ENCODE data around the gene RBM25.
"Not testable (repeated sequence)": the region's sequence is repeated elsewhere in the genome, so short reads cannot be mapped to it uniquely, and the experiment has no call there.

Gene RBM25

GRCh38 chr14:73058224-73058921 is at the start of gene RBM25:
Gene RBM25 (plus strand): TSS chr14:73058534. CDS start chr14:73071642, 13,108 bp downstream.
- DNase-seq, result peak; percentile 99

- not testable (repeated sequence) for DNase-seq
These were observed 47.1 kb upstream of the RBM25 start for GRCh38 chr14:73011189-73011588.

GRCh38 chr14:73014105-73014504 is 44.2 kb upstream of the RBM25 start:
- DNase-seq, result peak; percentile 42

GRCh38 chr14:73015552-73015951 is 42.8 kb upstream of the RBM25 start:
- not testable (repeated sequence) for DNase-seq

- not testable (repeated sequence) for DNase-seq
These were observed 42.3 kb upstream of the RBM25 start for GRCh38 chr14:73016011-73016410.

GRCh38 chr14:73022051-73022450 is 36.3 kb upstream of the RBM25 start:
- DNase-seq, result no peak

- DNase-seq, result peak; percentile 8
These were observed 32.8 kb upstream of the RBM25 start for GRCh38 chr14:73025544-73025943.

- no peak for DNase-seq
These were observed 32.0 kb upstream of the RBM25 start for GRCh38 chr14:73026243-73026844.

GRCh38 chr14:73026845-73027542 is 31.3 kb upstream of the RBM25 start, which contains the start of gene ZFYVE1:
Gene ZFYVE1 (minus strand): TSS chr14:73027106. CDS start chr14:73024508, 2,598 bp downstream.
- DNase-seq, result peak; percentile 99

GRCh38 chr14:73027546-73027945 is 30.8 kb upstream of the RBM25 start:
- no peak for DNase-seq

GRCh38 chr14:73027984-73028383 is 30.4 kb upstream of the RBM25 start:
- DNase-seq, result no peak

GRCh38 chr14:73036706-73037450 is 21.5 kb upstream of the RBM25 start:
- DNase-seq, result peak; percentile 33

- no peak for DNase-seq
These were observed 10.5 kb upstream of the RBM25 start for GRCh38 chr14:73047808-73048207.

GRCh38 chr14:73049428-73049827 is 8.9 kb upstream of the RBM25 start:
- DNase-seq, result no peak

GRCh38 chr14:73055251-73055650 is 3.1 kb upstream of the RBM25 start:
- DNase-seq, result no peak

GRCh38 chr14:73057944-73058223 is 450 bp upstream of the RBM25 start:
- no peak for DNase-seq

- DNase-seq, result peak; percentile 52
These were observed 764 bp downstream of the RBM25 start for GRCh38 chr14:73058922-73059673.

- DNase-seq, result no peak
These were observed 11.3 kb downstream of the RBM25 start for GRCh38 chr14:73069585-73069984.

- no peak for DNase-seq
These were observed 32.7 kb downstream of the RBM25 start for GRCh38 chr14:73091044-73091443.

- no peak for DNase-seq
These were observed 39.1 kb downstream of the RBM25 start for GRCh38 chr14:73097421-73097820.

GRCh38 chr14:73100334-73100733 is 42.0 kb downstream of the RBM25 start:
- DNase-seq, result no peak

- no peak for DNase-seq
These were observed 44.6 kb downstream of the RBM25 start for GRCh38 chr14:73102806-73103497.
